ENCODE data around the gene MACROH2A2. TPM values are rescaled to one million over a fixed set of nuclear protein-coding genes. Genes with fewer than 3 reads are reported as not detected.
"Not testable (repeated sequence)": the region's sequence is repeated elsewhere in the genome, so short reads cannot be mapped to it uniquely, and the experiment has no call there.

MACROH2A2 gene
- total and polyA plus RNA-seq, 7 donors: 4.8 to 19.4 (median 10.4) TPM

DNA sequence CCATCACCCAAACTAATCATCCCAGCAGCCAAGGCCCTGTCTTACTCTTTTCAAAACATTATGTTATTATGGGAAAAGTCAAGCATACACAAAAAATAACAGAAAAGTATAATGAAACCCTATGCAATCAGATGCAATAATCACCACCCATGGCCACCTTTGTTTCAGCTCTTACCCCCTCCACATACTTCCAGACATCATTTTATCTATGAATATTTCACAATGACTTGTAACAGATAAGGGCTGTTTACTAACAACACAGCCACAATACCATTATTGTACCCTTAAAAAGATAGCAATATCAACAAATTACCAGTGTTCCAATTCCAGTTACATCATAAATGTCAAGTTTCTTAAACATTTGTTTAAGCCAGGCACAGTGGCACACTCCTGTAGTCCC is 44.8 kb downstream of the MACROH2A2 start:
- Histone ChIP-seq H3K27me3 (no peaks in the 10 kb centered on the region), H3K9me3 (no peaks in the 10 kb centered on the region), H3K4me1 (no peaks in the 10 kb centered on the region), H3K36me3 (peaks cover 0 to 93% (median 17%) of the 10 kb centered on the region in 4 donors), H3K4me3 (no peak overlapping the region), H3K27ac (no peak overlapping the region)
- intact Hi-C loops (cut with DNase I): no loop called here
- DNase-seq: no peak
- no peak for TF ChIP-seq EP300 (IDR thresholded peaks at IDR 0.05)
- no peak for TF ChIP-seq POLR2A (IDR thresholded peaks at IDR 0.05)
- TF ChIP-seq POLR2AphosphoS5 (IDR thresholded peaks at IDR 0.05): no peak
- TF ChIP-seq, protein P1, sequence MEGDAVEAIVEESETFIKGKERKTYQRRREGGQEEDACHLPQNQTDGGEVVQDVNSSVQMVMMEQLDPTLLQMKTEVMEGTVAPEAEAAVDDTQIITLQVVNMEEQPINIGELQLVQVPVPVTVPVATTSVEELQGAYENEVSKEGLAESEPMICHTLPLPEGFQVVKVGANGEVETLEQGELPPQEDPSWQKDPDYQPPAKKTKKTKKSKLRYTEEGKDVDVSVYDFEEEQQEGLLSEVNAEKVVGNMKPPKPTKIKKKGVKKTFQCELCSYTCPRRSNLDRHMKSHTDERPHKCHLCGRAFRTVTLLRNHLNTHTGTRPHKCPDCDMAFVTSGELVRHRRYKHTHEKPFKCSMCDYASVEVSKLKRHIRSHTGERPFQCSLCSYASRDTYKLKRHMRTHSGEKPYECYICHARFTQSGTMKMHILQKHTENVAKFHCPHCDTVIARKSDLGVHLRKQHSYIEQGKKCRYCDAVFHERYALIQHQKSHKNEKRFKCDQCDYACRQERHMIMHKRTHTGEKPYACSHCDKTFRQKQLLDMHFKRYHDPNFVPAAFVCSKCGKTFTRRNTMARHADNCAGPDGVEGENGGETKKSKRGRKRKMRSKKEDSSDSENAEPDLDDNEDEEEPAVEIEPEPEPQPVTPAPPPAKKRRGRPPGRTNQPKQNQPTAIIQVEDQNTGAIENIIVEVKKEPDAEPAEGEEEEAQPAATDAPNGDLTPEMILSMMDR (IDR thresholded peaks at IDR 0.05): no peak

DNA sequence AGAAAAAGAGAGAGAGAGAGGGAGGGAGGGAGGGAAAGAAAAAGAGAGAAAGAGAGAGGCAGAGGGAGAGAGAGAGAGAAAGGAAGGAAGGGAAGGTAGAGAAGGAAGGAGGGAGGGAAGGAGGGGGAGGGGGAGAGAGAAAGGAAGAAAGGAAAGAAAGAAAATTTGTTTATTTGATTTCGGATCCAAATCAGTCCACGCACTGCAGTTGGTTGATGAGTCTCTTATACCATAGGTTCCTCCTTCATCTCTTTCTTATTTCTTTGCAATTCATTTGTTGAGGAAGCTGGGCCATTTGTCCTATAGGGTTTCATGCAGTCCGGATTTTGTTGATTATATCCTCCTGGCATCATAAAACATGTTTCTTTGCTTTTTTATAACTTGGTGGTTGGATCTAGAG is 45.6 kb downstream of the MACROH2A2 start:
- no peak overlapping the region for H3K4me3 ChIP-seq
- no peak overlapping the region for H3K27ac ChIP-seq
- intact Hi-C loops (cut with DNase I): no loop called here
- no peaks in the 10 kb centered on the region for H3K4me1 ChIP-seq
- 90 to 95% methylated on average over 3 of the region's 3 CpGs for WGBS, 2 donors
- H3K36me3 ChIP-seq: peaks cover 0 to 84% (median 10%) of the 10 kb centered on the region in 4 donors
- H3K27me3 ChIP-seq: no peaks in the 10 kb centered on the region
- H3K9me3 ChIP-seq: no peaks in the 10 kb centered on the region
- no peak for DNase-seq
- TF ChIP-seq POLR2AphosphoS5 (IDR thresholded peaks at IDR 0.05) (no peak), EP300 (IDR thresholded peaks at IDR 0.05) (no peak), POLR2A (IDR thresholded peaks at IDR 0.05) (no peak)
- TF ChIP-seq, protein P1 (IDR thresholded peaks at IDR 0.05): no peak

DNA sequence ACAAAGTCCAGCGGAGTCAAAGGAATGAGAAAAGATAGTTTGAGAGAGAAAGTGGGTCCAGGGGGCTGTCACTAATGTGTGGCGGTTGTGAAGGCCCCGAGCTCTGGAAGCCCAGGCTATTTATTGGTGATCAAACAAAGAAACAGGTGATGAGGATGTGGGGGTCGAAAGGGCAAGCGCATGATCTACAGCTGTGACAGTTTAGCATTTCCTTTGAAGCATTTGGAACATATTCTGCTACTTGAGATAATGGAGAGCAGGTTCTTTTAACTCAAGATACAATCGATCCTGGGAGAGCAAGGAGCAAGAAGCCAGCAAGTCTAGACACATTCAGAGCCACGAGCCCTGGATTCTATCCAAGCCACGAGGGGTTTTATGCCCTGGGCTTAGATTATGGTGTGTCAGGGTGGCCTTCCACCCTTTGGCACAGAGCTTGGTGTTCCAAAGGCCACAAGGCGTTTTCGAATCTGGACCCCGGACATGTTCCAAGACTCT is 48.5 kb downstream of the MACROH2A2 start:
- H3K27ac ChIP-seq; H3K4me3 ChIP-seq; H3K9me3 ChIP-seq; DNase-seq; H3K27me3 ChIP-seq; H3K4me1 ChIP-seq; intact Hi-C loops (cut with DNase I): not testable (repeated sequence)
- H3K36me3 ChIP-seq: peaks cover 0 to 59% (median 2%) of the 10 kb centered on the region in 4 donors
- 81 to 86% methylated on average over 11 of the region's 11 CpGs for WGBS, 2 donors

DNA sequence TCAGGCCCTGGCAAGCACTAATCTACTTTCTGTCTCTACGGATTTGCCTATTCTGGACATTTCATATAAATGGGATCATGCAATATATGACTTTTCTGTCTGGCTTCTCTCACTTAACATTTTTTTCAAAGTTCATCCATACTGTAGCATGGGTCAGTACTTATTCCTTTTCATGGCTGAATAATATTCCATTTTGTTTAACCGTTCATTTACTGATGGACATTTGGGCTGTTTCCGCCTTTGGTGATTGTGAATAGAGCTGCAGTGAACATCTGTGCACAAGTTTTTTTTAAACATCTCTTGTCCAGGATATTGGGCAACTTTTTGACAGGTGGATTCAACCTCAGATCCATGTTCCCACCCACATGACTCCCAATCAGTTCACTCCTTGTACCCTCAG is 49.0 kb downstream of the MACROH2A2 start:
- WGBS, 2 donors: 64 to 83% methylated on average over 3 of the region's 3 CpGs
- no peak for TF ChIP-seq EP300 (IDR thresholded peaks at IDR 0.05)
- Histone ChIP-seq H3K36me3 (peaks cover 0 to 53% (median 2%) of the 10 kb centered on the region in 4 donors), H3K9me3 (no peaks in the 10 kb centered on the region), H3K27ac (no peak overlapping the region), H3K4me1 (no peaks in the 10 kb centered on the region), H3K4me3 (no peak overlapping the region), H3K27me3 (no peaks in the 10 kb centered on the region)
- intact Hi-C loops (cut with DNase I): no loop called here
- DNase-seq: no peak

DNA sequence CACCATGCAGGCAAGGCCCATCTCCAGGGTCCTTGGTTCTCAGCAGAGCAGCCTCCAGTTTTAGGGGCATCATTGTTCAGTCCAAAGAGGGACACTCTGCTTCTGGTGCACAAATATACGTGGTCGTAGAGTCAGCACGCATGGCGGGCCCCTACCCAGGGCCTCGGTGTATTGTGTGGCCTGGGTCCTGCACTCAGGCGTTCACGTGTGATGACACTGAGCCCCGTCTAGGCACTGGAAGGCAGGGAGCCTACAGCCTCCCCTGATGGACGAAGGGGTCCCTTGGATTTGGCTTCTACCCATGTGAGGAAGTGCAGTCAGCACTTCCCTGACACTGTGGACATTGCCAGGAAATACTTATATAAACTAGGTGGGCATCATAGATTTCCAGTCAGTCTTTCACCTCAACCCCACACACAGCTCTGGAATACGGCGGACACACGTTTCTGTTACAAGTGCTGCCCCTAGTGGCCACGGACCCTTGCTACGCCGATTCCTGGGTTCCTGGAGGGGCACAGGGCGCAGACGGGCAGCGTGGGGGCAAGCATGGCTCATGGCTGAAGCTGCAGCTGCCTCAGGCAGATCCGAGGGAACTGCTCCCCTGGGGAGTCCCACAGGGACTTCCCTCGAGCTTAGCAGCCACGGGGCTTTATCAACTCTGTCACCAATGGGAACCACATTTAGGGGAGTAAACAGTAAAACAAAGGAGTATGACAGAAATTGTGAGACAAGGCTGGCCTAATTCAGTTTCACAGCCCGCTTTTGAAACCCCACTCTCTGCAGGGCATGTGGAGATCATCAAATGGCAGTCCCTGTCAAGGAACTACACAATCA is 54.5 kb downstream of the MACROH2A2 start:
- no peak overlapping the region for H3K4me3 ChIP-seq
- peaks cover 3 to 36% (median 8%) of the 10 kb centered on the region in 4 donors for H3K36me3 ChIP-seq
- no peak for DNase-seq
- no peaks in the 10 kb centered on the region for H3K9me3 ChIP-seq
- intact Hi-C loops (cut with DNase I): no loop called here
- no peaks in the 10 kb centered on the region for H3K4me1 ChIP-seq
- 79 to 92% methylated on average over 22 of the region's 22 CpGs for WGBS, 2 donors
- no peaks in the 10 kb centered on the region for H3K27me3 ChIP-seq
- TF ChIP-seq EP300 (IDR thresholded peaks at IDR 0.05) (no peak), POLR2A (IDR thresholded peaks at IDR 0.05) (no peak), POLR2AphosphoS5 (IDR thresholded peaks at IDR 0.05) (no peak)
- TF ChIP-seq, protein P1 (IDR thresholded peaks at IDR 0.05): no peak
- no peak overlapping the region for H3K27ac ChIP-seq
